ENCODE measurements around the gene COMTD1. TPM values are rescaled to one million over a fixed set of nuclear protein-coding genes. Genes with fewer than 3 reads are reported as not detected.

COMTD1 gene
- total RNA-seq, 1 donor from 2014 or later = 41.5 TPM

DNA sequence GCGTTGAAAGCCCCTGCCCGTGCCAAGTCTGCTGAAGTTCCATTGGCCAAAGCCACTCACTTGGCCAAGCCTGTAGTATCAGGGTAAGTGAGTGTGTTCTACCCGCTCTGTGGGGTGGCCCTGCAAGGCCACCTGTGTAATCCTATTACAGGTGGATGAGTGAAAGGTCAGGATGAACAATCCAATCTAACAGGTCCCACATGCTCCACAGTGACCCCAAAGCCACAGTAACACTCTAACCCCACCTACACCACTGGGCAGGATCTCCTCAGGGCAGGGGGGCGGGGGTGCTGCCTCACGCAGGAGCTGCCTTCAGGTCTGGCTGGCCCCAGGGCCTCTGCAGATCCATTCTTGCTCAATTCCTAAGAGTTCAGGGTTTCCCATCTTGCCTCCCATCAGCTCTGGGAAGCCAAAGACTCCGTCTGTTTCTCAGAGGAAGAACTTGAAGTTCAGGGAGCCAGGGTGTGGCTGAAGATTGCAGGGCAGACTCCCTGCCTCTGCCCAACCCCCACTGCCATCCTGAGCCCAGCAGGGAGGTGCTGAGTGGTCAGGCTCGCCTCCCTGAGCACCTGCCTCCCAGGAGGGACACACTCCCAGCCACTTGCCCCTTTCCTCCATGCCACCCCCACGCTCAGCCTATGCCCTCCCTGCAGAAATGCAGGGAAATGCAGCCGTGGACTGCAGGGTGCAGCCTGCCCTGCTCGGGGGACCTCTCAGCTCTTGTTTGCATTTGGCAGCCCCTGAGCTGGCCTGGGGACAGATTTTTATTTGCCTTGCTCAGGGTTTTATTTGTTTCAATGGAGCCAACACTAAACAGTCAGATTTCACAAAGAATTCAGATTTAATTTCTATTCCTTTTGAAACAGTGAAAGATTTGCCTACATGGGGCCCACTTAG, 9.8 kb upstream of the COMTD1 start:
- H3K4me3 ChIP-seq (ENCODE audit: low read depth, low read length) = no peak overlapping the region
- TF ChIP-seq, protein P1, sequence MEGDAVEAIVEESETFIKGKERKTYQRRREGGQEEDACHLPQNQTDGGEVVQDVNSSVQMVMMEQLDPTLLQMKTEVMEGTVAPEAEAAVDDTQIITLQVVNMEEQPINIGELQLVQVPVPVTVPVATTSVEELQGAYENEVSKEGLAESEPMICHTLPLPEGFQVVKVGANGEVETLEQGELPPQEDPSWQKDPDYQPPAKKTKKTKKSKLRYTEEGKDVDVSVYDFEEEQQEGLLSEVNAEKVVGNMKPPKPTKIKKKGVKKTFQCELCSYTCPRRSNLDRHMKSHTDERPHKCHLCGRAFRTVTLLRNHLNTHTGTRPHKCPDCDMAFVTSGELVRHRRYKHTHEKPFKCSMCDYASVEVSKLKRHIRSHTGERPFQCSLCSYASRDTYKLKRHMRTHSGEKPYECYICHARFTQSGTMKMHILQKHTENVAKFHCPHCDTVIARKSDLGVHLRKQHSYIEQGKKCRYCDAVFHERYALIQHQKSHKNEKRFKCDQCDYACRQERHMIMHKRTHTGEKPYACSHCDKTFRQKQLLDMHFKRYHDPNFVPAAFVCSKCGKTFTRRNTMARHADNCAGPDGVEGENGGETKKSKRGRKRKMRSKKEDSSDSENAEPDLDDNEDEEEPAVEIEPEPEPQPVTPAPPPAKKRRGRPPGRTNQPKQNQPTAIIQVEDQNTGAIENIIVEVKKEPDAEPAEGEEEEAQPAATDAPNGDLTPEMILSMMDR (conservative IDR thresholded peaks at IDR 0.05; ENCODE audit: low read depth, low read length) = no peak
- no peak for DNase-seq (ENCODE audit: low read depth)

DNA sequence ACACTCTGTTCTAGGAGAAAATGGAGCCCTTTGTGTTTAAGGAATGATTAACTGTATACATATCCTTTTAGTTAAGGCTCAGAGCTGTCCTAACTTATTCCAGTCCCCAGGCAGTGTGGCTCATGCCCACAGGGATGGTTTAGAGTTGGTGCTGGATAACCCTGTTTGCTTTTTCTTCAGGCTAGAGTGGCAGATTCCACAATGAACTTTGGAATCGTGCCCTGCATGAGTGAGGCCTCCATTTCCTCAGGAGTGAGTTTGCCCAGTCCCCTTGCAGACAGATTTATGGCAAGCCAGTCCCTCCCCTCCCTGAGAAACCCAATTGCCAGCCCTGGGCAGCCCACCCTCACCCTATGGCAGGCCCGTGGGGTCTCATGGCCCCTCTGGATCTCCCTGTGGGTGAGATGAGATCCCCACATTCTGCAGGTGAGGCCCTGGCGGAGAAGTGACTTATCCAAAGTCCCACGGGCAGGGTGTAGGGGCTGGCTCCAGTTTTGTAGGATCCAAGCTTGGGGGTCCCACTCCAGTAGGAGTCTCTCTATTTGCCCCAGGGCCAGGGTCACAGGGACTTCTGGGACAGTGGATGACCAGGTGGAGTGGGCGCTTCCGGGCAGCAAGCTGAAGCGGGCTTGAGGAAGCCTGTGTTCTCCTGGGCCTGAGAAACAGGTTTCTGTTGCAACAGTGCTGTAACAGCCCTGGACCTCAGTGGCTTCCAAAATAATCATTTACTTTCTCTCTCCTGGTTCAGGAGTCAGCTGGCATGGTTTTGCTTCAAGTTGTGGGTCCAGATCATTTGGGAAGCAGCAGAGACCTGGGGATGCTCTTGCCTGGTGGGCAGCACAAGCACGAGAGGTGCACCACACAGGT, 9.0 kb upstream of the COMTD1 start:
- H3K4me3 ChIP-seq (ENCODE audit: low read depth, low read length) = no peak overlapping the region
- TF ChIP-seq, protein P1 (conservative IDR thresholded peaks at IDR 0.05; ENCODE audit: low read depth, low read length) = no peak
- DNase-seq (ENCODE audit: low read depth) = no peak

DNA sequence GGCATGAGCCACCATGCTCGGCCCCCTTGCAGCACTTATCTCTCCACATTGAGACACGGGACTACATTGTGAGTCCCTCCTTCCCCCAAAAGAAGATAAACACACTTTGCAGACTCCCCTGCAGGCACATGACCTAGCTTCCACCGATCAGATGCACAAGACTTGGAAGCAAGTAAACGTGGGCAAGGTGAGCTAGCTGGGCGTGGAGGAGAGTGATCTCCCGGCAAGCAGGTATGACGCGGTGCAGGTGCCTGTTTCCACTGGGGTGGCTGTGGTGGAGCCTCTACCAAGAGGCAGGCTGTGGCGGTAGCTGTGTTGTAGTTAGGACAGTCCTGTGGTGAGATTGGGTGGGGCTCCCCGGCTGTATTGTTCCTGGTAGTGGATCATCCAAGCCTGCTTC, 7.7 kb upstream of the COMTD1 start:
- no peak overlapping the region for H3K4me3 ChIP-seq (ENCODE audit: low read depth, low read length)
- TF ChIP-seq, protein P1 (conservative IDR thresholded peaks at IDR 0.05; ENCODE audit: low read depth, low read length) = no peak
- no peak for DNase-seq (ENCODE audit: low read depth)

DNA sequence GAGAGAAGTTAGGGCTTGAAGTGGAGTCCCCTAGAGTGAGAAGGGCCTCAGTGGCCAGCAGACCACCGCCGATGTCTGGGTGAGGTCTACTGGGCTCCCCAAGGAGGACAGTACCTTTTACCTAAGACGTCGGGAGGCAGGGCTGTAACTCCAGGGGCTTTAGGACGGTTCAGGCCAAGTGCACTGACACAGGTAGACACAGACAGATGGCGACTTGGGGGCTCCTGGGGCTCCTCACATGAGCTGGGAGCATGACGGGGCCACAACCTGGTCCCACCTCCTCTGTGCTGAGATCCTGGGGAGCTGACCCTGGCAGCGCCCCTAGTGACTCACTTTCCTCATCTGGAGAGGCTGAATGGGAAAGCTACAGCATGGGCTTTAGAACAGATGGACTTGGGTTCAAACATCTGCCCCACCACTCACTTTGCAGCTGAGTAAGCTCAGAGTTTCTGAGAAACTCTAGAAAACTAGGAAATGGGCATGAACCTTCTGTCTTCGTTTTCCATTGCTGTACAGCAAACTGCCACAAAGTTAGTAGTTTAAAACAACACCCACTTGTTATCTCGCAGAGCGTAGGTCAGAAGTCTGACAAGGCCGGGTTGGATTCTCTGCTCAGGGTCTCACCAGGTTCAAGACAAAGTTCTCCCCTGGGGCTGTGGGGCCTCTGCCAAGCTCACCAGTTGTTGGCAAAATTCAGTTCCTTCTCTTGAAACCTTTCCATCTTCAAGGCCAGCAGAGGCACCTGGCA, 4.7 kb upstream of the COMTD1 start:
- DNase-seq (ENCODE audit: low read depth) = no peak
- H3K4me3 ChIP-seq (ENCODE audit: low read depth, low read length) = no peak overlapping the region
- TF ChIP-seq, protein P1 (conservative IDR thresholded peaks at IDR 0.05; ENCODE audit: low read depth, low read length) = no peak

DNA sequence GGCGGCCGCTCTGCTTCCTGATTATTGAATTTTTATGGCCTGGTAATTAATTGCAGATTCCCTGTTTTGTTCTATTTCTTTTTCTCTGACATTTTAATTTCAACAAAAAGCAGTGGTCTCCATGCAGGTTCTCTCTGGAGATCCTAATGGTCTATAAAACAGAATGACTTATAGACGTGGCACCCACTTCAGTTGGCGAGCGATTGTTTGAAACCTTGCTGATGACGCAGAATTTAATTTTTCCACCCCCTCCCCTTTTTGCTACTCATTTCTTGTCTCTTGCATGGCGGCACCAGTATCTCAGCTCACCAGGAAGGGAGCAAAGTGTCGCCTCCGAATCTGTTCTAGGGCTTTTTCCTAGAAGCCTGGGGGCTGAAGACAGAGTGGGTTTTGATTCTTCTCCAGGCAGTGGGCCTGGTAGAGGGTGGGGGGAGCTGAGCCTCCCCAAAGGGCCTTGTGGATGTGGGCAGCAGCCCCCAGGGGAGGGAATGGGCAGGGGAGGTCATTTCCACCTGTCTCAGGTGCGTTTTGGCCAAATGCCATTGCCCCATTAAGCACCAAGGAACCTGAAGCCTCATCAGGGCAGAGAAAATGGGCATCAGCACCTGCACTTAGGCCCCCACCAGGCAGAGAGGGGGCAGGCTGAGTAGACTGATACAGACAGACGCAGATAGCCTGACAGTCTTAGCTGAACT, 3.5 kb upstream of the COMTD1 start:
- TF ChIP-seq, protein P1 (conservative IDR thresholded peaks at IDR 0.05; ENCODE audit: low read depth, low read length) = no peak
- DNase-seq (ENCODE audit: low read depth) = no peak
- no peak overlapping the region for H3K4me3 ChIP-seq (ENCODE audit: low read depth, low read length)
